B cell (primary cell): ENCODE results near the gene SLITRK5. TPM values are rescaled to one million over a fixed set of nuclear protein-coding genes. Genes with fewer than 3 reads are reported as not detected.

Experiments
- ATAC-seq: fragments of 200-7000 bp; cut with Tn5 transposase; one replicate; pipeline ENCODE4 v1.10.0; 2021; ENCODE audit warnings: low read depth, mild to moderate bottlenecking, moderate number of reproducible peaks, moderate library complexity
- CTCF ChIA-PET: fragments of 350-600 bp; sonication (Branson Sonifier 250); formaldehyde crosslinking; loops from one replicate; lab custom pipeline; 2021; ENCODE audit warnings: antibody characterized with exemption, inconsistent platforms; lab: Charles Lee
- POLR2A ChIA-PET: fragments of 350-600 bp; sonication (Branson Sonifier 250); formaldehyde crosslinking; loops from one replicate; lab custom pipeline; 2021; ENCODE audit warnings: antibody characterized with exemption; lab: Charles Lee
- DNase-seq: peaks from one replicate; pipeline ENCODE4 v3.0.0; 2013
- H2AFZ ChIP-seq: 2 replicates; pipeline ENCODE4 v1.6.1; 2012; ENCODE audit warnings: mild to moderate bottlenecking, low read depth, low read length; ENCODE audit not compliant: insufficient read depth, poor library complexity, severe bottlenecking
- H3K27ac ChIP-seq, 2 donors: 1 replicate in 1 of 2; 2 replicates in 1 of 2; pipeline ENCODE4 v1.5.1; 2012 to 2013; ENCODE audit warnings: low read length in 2 of 2, mild to moderate bottlenecking in 2 of 2, moderate library complexity in 1 of 2
- H3K27me3 ChIP-seq, 4 experiments: fragments of 200-600 bp in 1 of 4; sonication (generic) in 1 of 4; replicated peaks in 1 of 4; 1 replicate in 2 of 4; 2 replicates in 2 of 4; pipeline versions ENCODE4 v1.6.1 to v1.7.0; 2013 to 2016; ENCODE audit warnings: low read length in 3 of 4, mild to moderate bottlenecking in 2 of 4, mixed read lengths in 1 of 4, moderate library complexity in 1 of 4; ENCODE audit not compliant: insufficient read depth in 4 of 4, control insufficient read depth in 3 of 4; ENCODE audit errors: control extremely low read depth in 1 of 4
- H3K36me3 ChIP-seq, 2 experiments: replicated peaks in 1 of 2; 1 replicate in 1 of 2; 2 replicates in 1 of 2; pipeline versions ENCODE4 v1.6.1 to v1.7.1; 2013; ENCODE audit warnings: low read length in 1 of 2; ENCODE audit not compliant: insufficient read depth in 2 of 2, control insufficient read depth in 1 of 2; ENCODE audit errors: control extremely low read depth in 1 of 2, extremely low read depth in 1 of 2
- H3K4me1 ChIP-seq, 2 donors: fragments of 200-600 bp in 1 of 2; sonication (generic) in 1 of 2; 1 replicate in 1 of 2; 2 replicates in 1 of 2; pipeline versions ENCODE4 v1.5.1 to v1.6.1; 2013 to 2017; ENCODE audit warnings: low read length in 2 of 2; ENCODE audit not compliant: control insufficient read depth in 2 of 2, insufficient read depth in 2 of 2
- H3K4me2 ChIP-seq: replicated peaks from 2 replicates; pipeline ENCODE3; 2012; ENCODE audit warnings: mild to moderate bottlenecking, low read depth, low read length; ENCODE audit not compliant: poor library complexity, severe bottlenecking
- H3K4me3 ChIP-seq, 5 experiments: fragments of 200-600 bp in 1 of 5; sonication (generic) in 1 of 5; 1 replicate in 3 of 5; 2 replicates in 2 of 5; pipeline versions ENCODE4 v1.5.1 to v1.7.0; 2011 to 2016; ENCODE audit warnings: low read length in 4 of 5, mild to moderate bottlenecking in 4 of 5, low read depth in 2 of 5, control low read depth in 1 of 5, moderate library complexity in 1 of 5; ENCODE audit not compliant: insufficient read depth in 1 of 5; ENCODE audit errors: control extremely low read depth in 1 of 5, extremely low read depth in 1 of 5
- H3K79me2 ChIP-seq: fragments of 200-600 bp; sonication (generic); one replicate; pipeline ENCODE4 v1.6.0; 2016; ENCODE audit warnings: low read length; ENCODE audit not compliant: control insufficient read depth, insufficient read depth
- H3K9ac ChIP-seq: fragments of 200-600 bp; sonication (generic); 2 replicates; pipeline ENCODE4 v1.6.1; 2017; ENCODE audit warnings: mild to moderate bottlenecking, low read length, moderate library complexity
- H3K9me3 ChIP-seq, 3 donors: one replicate each; pipeline versions ENCODE4 v1.6.1 to v1.7.1; 2013; ENCODE audit warnings: low read length in 2 of 3; ENCODE audit not compliant: control insufficient read depth in 2 of 3, insufficient read depth in 1 of 3; ENCODE audit errors: control extremely low read depth in 1 of 3
- H4K20me1 ChIP-seq: 2 replicates; pipeline ENCODE4 v1.6.0; 2012; ENCODE audit warnings: mild to moderate bottlenecking, low read length; ENCODE audit not compliant: insufficient read depth, control insufficient read depth, poor library complexity, severe bottlenecking
- H3K27ac Mint-ChIP-seq: one replicate; pipeline ENCODE4 v1.8.0; 2021; ENCODE audit warnings: mixed read lengths
- H3K27me3 Mint-ChIP-seq: one replicate; pipeline ENCODE4 v1.8.0; 2021; ENCODE audit warnings: mixed read lengths
- H3K4me1 Mint-ChIP-seq: one replicate; pipeline ENCODE4 v1.8.0; 2021; ENCODE audit warnings: mixed read lengths
- H3K4me3 Mint-ChIP-seq: one replicate; pipeline ENCODE4 v1.8.0; 2021; ENCODE audit warnings: mixed read lengths
- H3K9me3 Mint-ChIP-seq: one replicate; pipeline ENCODE4 v1.8.0; 2022; ENCODE audit warnings: mixed read lengths; ENCODE audit not compliant: insufficient read depth
- CTCF ChIP-seq: fragments of 200-600 bp; IDR thresholded peaks from one replicate; pipeline ENCODE4 v1.8.0; 2022; ENCODE audit warnings: antibody characterized with exemption, mild to moderate bottlenecking
- EZH2 ChIP-seq: IDR thresholded peaks from 2 replicates; pipeline ENCODE4 v1.6.1; 2012; ENCODE audit warnings: borderline replicate concordance, low read depth, mild to moderate bottlenecking, moderate library complexity, low read length; ENCODE audit not compliant: insufficient read depth, poor library complexity, severe bottlenecking
- WGBS: methylation state at CpG from one replicate; pipeline ENCODE4 v1.1.5; 2013; ENCODE audit warnings: missing lambda C conversion rate; ENCODE audit not compliant: insufficient coverage; 5-methylcytosine and 5-hydroxymethylcytosine counted together
- intact Hi-C: fragments of 100-400 bp; cut with micrococcal nuclease; formaldehyde crosslinking; loops from one replicate; pipeline ENCODE4 v1.10.0; 2022
- polyA plus RNA-seq: library from polyadenylated mRNA; depleted of rRNA; stranded (reverse); fragments of >200 nt; gene quantifications from 2 replicates; pipeline ENCODE4 v1.2.3, GENCODE V29; 2012
- total RNA-seq, 2 donors: library from RNA; stranded (reverse); fragments of 120-200 nt in 1 of 2; gene quantifications; 1 replicate in 1 of 2; 2 replicates in 1 of 2; pipeline versions ENCODE4 v1.2.3 to v1.2.4, GENCODE V29; 2013 to 2022

Gene SLITRK5
- total and polyA plus RNA-seq, 2 donors (not counting 1 experiment from before 2014, with no cell fraction given), result 0.01 TPM; not detected in 1

DNA sequence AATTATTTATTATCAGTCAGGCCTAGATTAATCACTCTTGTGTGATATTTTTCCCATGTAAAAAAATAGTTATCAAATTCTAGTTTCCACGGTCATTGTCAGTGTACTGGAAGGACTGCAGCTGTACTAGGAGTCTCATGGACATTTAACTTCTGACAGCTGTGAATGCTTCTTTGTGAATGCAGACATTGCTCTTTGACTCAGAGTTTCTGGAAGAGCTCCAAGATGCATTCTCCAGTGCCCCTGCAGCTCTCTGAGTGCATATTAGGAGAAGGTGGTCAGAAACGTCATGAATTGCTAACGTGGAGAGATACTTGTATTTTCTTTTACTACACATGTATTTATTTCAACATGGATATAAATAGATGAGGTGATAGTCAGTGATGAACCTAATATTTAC lies 9.7 kb upstream of the SLITRK5 start:
- Mint-ChIP-seq H3K9me3 (no peaks in the 10 kb centered on the region), H3K4me1 (no peaks in the 10 kb centered on the region), H3K27me3 (no peaks in the 10 kb centered on the region), H3K4me3 (no peak overlapping the region), H3K27ac (no peak overlapping the region)
- H3K9me3 ChIP-seq, result no peaks in the 10 kb centered on the region
- H3K27me3 ChIP-seq, result no peaks in the 10 kb centered on the region
- no peaks in the 10 kb centered on the region for H3K4me1 ChIP-seq
- intact Hi-C loops, result no loop called here
- H3K36me3 ChIP-seq, result no peaks in the 10 kb centered on the region
- H4K20me1 ChIP-seq, result no peaks in the 10 kb centered on the region
- no peak overlapping the region for H3K27ac ChIP-seq
- no peak overlapping the region for H2AFZ ChIP-seq
- TF ChIP-seq EZH2 (no peak), CTCF (no peak)
- 78% methylated on average over 1 of the region's 3 CpGs for WGBS
- no peak overlapping the region for H3K4me3 ChIP-seq
- H3K79me2 ChIP-seq, result no peaks in the 10 kb centered on the region
- no peak for ATAC-seq
- no peak overlapping the region for H3K9ac ChIP-seq
- ChIA-PET CTCF (no interaction called here), POLR2A (no interaction called here)
- H3K4me2 ChIP-seq, result no peak overlapping the region
- DNase-seq, result no peak

DNA sequence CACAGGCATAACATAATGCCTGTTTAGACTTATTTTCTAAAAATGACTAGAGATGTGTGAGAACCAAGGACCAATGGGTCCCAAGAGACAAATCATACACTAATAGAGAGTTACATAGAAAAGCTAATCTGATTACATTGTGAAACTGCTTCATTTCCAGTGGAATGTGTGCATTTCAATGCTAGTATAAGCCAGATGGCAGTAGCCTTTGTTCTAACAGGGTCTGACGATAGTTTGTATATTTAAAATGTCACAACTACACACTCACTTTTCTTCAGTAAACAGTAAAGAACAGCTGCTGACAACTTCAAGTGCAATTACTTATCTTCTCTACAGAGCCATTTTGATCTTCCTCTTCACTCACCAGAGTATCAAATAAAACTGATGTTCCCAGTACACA lies 4.3 kb upstream of the SLITRK5 start:
- Histone ChIP-seq H3K4me2 (no peak overlapping the region), H4K20me1 (no peaks in the 10 kb centered on the region), H3K27me3 (peaks cover 0 to 8% (median 4%) of the 10 kb centered on the region in 4 experiments), H3K9ac (no peak overlapping the region), H3K4me1 (peaks cover 6 to 7% of the 10 kb centered on the region in 2 donors), H3K79me2 (no peaks in the 10 kb centered on the region), H3K36me3 (no peaks in the 10 kb centered on the region), H3K4me3 (no peak overlapping the region), H2AFZ (no peak overlapping the region), H3K27ac (no peak overlapping the region), H3K9me3 (no peaks in the 10 kb centered on the region)
- Mint-ChIP-seq H3K9me3 (no peaks in the 10 kb centered on the region), H3K4me3 (no peak overlapping the region), H3K27ac (no peak overlapping the region), H3K4me1 (peaks cover 10% of the 10 kb centered on the region), H3K27me3 (peaks cover 16% of the 10 kb centered on the region)
- ChIA-PET POLR2A (no interaction called here), CTCF (no interaction called here)
- intact Hi-C loops, result no loop called here
- no peak for ATAC-seq
- WGBS, result no CpG with 5 or more reads among the region's 1 CpG
- TF ChIP-seq EZH2 (no peak), CTCF (no peak)
- no peak for DNase-seq
